Cardiac muscle cell (in vitro differentiated cells and primary cell): ENCODE data around the gene ZFR2. TPM values are rescaled to one million over a fixed set of nuclear protein-coding genes. Genes with fewer than 3 reads are reported as not detected.
"Not testable (repeated sequence)": the region's sequence is repeated elsewhere in the genome, so short reads cannot be mapped to it uniquely, and the experiment has no call there.

Experiments used
- DNase-seq, 2 donors: peaks; one replicate each; pipeline versions ENCODE4 v3.0.0 to v3.0.0-alpha.2; 2010 to 2017; ENCODE audit warnings: low read depth in 1 of 2, low spot score in 1 of 2
- H3K27ac ChIP-seq: fragments of 200-600 bp; sonication (generic); 2 replicates; pipeline ENCODE4 v1.5.1; 2016
- H3K27me3 ChIP-seq: fragments of 200-600 bp; sonication (generic); 2 replicates; pipeline ENCODE4 v1.6.0; 2016; ENCODE audit warnings: control low read depth
- H3K36me3 ChIP-seq: fragments of 200-600 bp; sonication (generic); 2 replicates; pipeline ENCODE4 v1.5.1; 2016; ENCODE audit warnings: control low read depth
- H3K4me1 ChIP-seq: fragments of 200-600 bp; sonication (generic); 2 replicates; pipeline ENCODE4 v1.8.1; 2017; ENCODE audit warnings: low read depth, mild to moderate bottlenecking, mixed run types
- H3K4me3 ChIP-seq: fragments of 200-600 bp; sonication (generic); 2 replicates; pipeline ENCODE4 v1.5.1; 2016; ENCODE audit warnings: mild to moderate bottlenecking
- H3K9me3 ChIP-seq: fragments of 200-600 bp; sonication (generic); 2 replicates; pipeline ENCODE4 v1.5.1; 2017; ENCODE audit warnings: low read depth, mild to moderate bottlenecking, control low read depth
- polyA plus RNA-seq: library from polyadenylated mRNA; unstranded; fragments of >200 nt; fragmentation: Nextera tagmentation; extraction: Ambion mirVana; gene quantifications from 2 replicates; pipeline ENCODE4 v1.2.1, GENCODE V29; 2016
- total RNA-seq: library from RNA; depleted of rRNA; stranded (reverse); fragments of >200 nt; gene quantifications from 2 replicates; pipeline ENCODE4 v1.2.3, GENCODE V29; 2016
- TF ChIP-seq, protein P1 (sequence below): IDR thresholded peaks from 2 replicates; pipeline ENCODE4 v1.5.1; 2012; ENCODE audit warnings: low read depth, mild to moderate bottlenecking, low read length

ZFR2 gene
- total and polyA plus RNA-seq, 2 experiments from 2014 or later = 18.8 to 44.7 TPM

DNA sequence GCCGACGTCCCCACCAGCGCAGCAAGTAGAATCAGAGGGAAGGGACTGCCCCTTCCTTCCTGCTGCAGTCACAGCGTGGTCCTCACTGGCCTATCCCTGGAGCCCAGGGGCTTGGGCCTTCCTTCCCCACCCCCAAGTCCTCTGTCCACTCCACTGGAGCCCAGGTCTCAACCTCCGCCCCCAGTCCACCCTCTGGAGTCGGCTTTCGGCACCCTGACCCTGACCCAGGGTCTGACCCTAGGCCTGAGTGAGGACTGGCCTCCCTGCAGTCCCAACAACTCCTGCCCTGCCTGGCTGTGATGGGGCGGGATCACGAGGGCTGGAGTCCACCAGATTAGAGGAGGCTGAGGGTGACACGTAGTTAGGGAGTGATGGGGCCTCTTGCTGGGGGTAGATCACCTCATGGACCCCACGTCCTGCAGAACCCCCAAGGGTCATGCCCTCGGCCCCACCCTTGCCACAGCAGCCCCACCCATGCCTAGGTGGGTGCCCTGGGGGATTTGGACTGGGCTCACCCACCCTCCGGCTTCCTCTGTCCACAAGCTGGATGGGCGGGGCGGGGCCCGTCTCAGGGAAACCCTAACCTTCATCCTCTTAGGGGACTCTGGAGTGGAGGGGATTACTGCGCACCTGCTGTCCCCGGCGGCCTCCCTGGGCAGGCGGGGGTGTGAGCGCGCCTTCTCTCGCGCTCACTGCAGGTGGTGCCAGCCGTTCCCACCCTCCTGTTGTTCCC is 100.7 kb downstream of the ZFR2 start:
- H3K36me3 ChIP-seq = no peaks in the 10 kb centered on the region
- TF ChIP-seq, protein P1, sequence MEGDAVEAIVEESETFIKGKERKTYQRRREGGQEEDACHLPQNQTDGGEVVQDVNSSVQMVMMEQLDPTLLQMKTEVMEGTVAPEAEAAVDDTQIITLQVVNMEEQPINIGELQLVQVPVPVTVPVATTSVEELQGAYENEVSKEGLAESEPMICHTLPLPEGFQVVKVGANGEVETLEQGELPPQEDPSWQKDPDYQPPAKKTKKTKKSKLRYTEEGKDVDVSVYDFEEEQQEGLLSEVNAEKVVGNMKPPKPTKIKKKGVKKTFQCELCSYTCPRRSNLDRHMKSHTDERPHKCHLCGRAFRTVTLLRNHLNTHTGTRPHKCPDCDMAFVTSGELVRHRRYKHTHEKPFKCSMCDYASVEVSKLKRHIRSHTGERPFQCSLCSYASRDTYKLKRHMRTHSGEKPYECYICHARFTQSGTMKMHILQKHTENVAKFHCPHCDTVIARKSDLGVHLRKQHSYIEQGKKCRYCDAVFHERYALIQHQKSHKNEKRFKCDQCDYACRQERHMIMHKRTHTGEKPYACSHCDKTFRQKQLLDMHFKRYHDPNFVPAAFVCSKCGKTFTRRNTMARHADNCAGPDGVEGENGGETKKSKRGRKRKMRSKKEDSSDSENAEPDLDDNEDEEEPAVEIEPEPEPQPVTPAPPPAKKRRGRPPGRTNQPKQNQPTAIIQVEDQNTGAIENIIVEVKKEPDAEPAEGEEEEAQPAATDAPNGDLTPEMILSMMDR = no peak
- H3K27me3 ChIP-seq = no peaks in the 10 kb centered on the region
- no peaks in the 10 kb centered on the region for H3K9me3 ChIP-seq
- no peak overlapping the region for H3K4me3 ChIP-seq
- H3K27ac ChIP-seq = no peak overlapping the region
- no peaks in the 10 kb centered on the region for H3K4me1 ChIP-seq
- no peak for DNase-seq

DNA sequence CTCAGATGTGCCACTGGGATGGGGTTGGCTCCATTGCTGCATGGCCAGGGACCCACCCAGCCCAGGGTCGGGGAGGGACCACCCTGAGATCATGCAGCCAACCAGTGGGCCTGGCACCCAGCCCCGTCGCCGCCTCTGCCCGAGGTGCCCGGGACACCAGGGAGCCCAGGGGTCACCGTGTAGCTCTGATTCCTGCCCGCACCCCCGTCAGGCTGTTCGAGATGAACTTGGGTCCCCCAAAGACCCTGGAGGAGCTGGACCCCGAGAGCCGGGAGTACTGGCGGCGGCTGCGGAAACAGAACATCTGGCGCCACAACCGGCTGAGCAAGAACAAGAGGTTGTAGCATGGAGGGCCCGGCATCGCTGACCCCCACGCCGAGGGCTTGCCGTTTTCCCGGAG is 101.8 kb downstream of the ZFR2 start:
- no peak for DNase-seq
- H3K9me3 ChIP-seq = no peaks in the 10 kb centered on the region
- peaks cover 3% of the 10 kb centered on the region for H3K27me3 ChIP-seq
- H3K27ac ChIP-seq = no peak overlapping the region
- TF ChIP-seq, protein P1 = no peak
- no peaks in the 10 kb centered on the region for H3K36me3 ChIP-seq
- no peak overlapping the region for H3K4me3 ChIP-seq
- H3K4me1 ChIP-seq = no peaks in the 10 kb centered on the region

DNA sequence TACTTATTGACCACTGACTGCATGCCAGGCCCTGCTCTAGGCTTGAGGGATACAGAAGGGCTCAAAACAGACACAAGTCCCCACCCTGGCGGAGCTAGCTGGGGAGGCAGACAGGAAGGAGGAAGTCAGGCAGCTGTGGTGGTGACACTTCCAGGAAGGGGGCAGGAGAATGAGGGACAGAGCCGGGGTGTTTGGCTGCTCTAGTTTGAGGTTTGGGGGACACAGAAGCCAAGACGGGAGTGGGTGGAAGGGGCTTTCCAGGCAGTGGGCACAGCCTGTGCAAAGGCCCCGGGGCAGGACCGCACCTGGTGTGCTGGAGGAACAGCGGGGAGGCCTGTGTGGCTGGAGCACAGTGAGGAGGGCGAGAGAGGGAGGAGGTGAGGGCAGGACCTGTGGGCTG is 102.3 kb downstream of the ZFR2 start:
- no peak overlapping the region for H3K27ac ChIP-seq

DNA sequence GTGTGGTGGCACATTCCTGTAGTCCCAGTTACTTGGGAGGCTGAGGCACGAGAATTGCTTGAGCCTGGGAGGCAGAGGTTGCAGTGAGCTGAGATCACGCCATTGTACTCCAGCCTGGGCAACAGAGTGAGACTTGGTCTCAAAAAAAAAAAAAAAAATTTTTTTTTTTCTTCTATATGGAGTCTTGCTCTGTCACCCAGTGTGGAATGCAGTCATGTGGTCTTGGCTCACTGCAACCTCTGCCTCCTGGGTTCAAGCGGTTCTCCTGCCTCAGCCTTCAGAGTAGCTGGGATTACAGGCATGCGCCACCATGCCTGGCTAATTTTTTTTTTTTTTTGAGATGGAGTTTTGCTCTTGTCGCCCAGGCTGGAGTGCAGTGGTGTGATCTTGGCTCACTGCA is 103.1 kb downstream of the ZFR2 start:
- not testable (repeated sequence) for H3K27ac ChIP-seq, H3K4me1 ChIP-seq, H3K36me3 ChIP-seq, H3K4me3 ChIP-seq, H3K27me3 ChIP-seq, DNase-seq, H3K9me3 ChIP-seq

More for the DNA sequence above, 102.3 kb downstream of the ZFR2 start:
- H3K36me3 ChIP-seq = no peaks in the 10 kb centered on the region
- no peak overlapping the region for H3K4me3 ChIP-seq
- H3K9me3 ChIP-seq = no peaks in the 10 kb centered on the region
- no peak for DNase-seq
- H3K4me1 ChIP-seq = no peaks in the 10 kb centered on the region
- TF ChIP-seq, protein P1 = no peak
- peaks cover 3% of the 10 kb centered on the region for H3K27me3 ChIP-seq

DNA sequence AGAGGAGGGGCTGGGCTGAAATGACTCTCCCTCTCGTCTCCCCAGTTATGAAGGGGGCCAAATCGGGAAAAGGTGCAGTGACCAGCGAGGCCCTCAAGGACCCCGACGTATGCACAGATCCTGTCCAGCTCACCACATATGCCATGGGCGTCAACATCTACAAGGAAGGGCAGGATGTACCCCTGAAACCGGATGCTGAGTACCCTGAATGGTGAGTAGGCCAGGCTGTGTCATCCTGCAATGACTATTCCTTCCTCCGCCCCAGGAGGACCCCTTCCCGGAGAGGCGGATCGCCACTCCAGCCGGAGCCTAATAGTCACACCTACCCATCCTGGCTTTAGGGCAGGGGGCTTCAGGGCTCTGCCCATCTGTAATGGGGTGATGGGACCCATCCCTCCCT is 103.7 kb downstream of the ZFR2 start:
- Histone ChIP-seq H3K4me1 (no peaks in the 10 kb centered on the region), H3K27me3 (peaks cover 3% of the 10 kb centered on the region), H3K9me3 (no peaks in the 10 kb centered on the region), H3K27ac (no peak overlapping the region), H3K36me3 (no peaks in the 10 kb centered on the region), H3K4me3 (no peak overlapping the region)
- TF ChIP-seq, protein P1 = no peak
- DNase-seq = no peak
